ENCODE data around the gene OR7G1. TPM values are rescaled to one million over a fixed set of nuclear protein-coding genes. Genes with fewer than 3 reads are reported as not detected.

The OR7G1 gene
- total RNA-seq, 1 donor = not detected

DNA sequence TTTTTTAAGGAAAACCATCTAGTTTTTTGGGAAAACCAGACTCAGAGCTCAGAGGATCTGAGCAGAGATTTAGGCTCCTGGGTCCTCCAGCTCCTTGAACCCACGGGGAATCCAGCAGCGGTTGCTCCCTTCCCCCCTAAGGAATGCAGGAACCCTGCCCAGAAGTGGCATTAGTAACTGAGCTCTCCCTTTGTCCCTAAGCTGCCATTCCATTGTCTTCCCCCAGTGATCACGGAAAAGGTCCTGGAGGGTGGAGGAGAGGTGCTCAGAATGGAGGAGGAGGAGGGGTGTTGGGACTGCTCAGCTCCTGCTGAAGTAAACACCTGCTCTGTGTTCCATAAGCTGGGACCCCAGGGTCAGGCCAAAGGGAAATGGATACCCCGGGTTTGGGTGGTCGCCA lies 45.5 kb downstream of the OR7G1 start:
- DNase-seq (ENCODE audit: low read depth) = no peak
- no peak overlapping the region for H3K4me3 ChIP-seq (ENCODE audit: low read depth, low read length)
- TF ChIP-seq, protein P1, sequence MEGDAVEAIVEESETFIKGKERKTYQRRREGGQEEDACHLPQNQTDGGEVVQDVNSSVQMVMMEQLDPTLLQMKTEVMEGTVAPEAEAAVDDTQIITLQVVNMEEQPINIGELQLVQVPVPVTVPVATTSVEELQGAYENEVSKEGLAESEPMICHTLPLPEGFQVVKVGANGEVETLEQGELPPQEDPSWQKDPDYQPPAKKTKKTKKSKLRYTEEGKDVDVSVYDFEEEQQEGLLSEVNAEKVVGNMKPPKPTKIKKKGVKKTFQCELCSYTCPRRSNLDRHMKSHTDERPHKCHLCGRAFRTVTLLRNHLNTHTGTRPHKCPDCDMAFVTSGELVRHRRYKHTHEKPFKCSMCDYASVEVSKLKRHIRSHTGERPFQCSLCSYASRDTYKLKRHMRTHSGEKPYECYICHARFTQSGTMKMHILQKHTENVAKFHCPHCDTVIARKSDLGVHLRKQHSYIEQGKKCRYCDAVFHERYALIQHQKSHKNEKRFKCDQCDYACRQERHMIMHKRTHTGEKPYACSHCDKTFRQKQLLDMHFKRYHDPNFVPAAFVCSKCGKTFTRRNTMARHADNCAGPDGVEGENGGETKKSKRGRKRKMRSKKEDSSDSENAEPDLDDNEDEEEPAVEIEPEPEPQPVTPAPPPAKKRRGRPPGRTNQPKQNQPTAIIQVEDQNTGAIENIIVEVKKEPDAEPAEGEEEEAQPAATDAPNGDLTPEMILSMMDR (IDR thresholded peaks at IDR 0.05; ENCODE audit: insufficient read depth, low read length) = no peak

DNA sequence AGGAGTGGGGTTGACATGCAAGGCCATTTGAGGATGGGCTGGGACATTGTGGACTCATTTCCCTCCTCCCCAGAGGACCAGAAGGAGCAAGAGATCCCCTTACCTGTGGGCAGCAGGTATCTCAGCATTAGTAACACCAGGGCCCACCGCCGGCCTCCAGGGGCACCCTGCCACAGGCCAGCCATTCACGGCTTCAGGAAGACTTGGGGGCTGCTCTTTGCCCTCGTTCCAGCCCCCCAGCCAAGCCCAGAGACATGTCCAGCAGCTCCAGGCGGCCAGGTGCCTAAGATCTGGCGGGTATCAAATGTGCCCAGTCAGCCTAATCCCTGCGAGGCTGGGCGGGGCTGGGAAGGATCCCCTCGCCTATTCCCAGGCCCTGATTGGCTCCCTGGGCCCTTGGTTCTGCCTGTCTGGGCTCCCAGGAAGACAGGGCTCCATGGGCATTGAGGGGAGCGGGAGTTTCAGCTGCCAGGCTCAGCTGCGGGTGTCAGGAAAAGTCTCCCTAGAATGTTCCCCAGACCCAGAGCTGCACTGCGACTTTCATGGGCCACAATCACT lies 50.0 kb downstream of the OR7G1 start:
- no peak overlapping the region for H3K4me3 ChIP-seq (ENCODE audit: low read depth, low read length)
- TF ChIP-seq, protein P1 (IDR thresholded peaks at IDR 0.05; ENCODE audit: insufficient read depth, low read length) = no peak
- DNase-seq (ENCODE audit: low read depth) = no peak

Small RNA genes lying within 50 kb of the gene (small RNA-seq; reads per million reads assigned to genes)
- gene OR1M4P = not detected

Other genes with a start within 250 kb of the OR7G1 start
- gene MUC16, start 105.4 kb downstream of the OR7G1 start, total RNA-seq (ENCODE audit: low replicate concordance) = not detected in 2 replicates
- not detected in 2 replicates for gene OR1M1, start 28.7 kb downstream of the OR7G1 start, total RNA-seq (ENCODE audit: low replicate concordance)
- not detected in 2 replicates for gene OR7G2, start 8.3 kb downstream of the OR7G1 start, total RNA-seq (ENCODE audit: low replicate concordance)
- gene OR7G3, start 11.2 kb upstream of the OR7G1 start, total RNA-seq (ENCODE audit: low replicate concordance) = not detected in 2 replicates
- gene ZNF317, start 24.6 kb upstream of the OR7G1 start, total RNA-seq (ENCODE audit: low replicate concordance) = 13.6 and 18.9 TPM in 2 replicates
- not detected in 2 replicates for gene OR7D2, start 63.2 kb upstream of the OR7G1 start, total RNA-seq (ENCODE audit: low replicate concordance)
- not detected in 2 replicates for gene OR7D4, start 103.8 kb upstream of the OR7G1 start, total RNA-seq (ENCODE audit: low replicate concordance)
- not detected in 2 replicates for gene OR7E24, start 135.2 kb upstream of the OR7G1 start, total RNA-seq (ENCODE audit: low replicate concordance)
- 8.9 and 12.4 TPM in 2 replicates for gene ZNF699, start 194.1 kb upstream of the OR7G1 start, total RNA-seq (ENCODE audit: low replicate concordance)
- 18.0 and 113 TPM in 2 replicates for gene ZNF559, start 208.4 kb upstream of the OR7G1 start, total RNA-seq (ENCODE audit: low replicate concordance)
- gene ZNF177, start 247.2 kb upstream of the OR7G1 start, total RNA-seq (ENCODE audit: low replicate concordance) = 1.1 and 8.9 TPM in 2 replicates

All from fibroblast of the aortic adventitia (primary cell).